ENCODE results near the gene AP5B1. TPM values are rescaled to one million over a fixed set of nuclear protein-coding genes. Genes with fewer than 3 reads are reported as not detected.

The AP5B1 gene
- total and polyA plus RNA-seq, 2 experiments from 2014 or later: 3.1 to 16.1 TPM

GRCh38 chr11:65798882-65799281, 18.1 kb upstream of the AP5B1 start:
- Histone ChIP-seq H3K27ac (ENCODE audit: low read depth) (no peak overlapping the region), H3K4me2 (no peak overlapping the region), H3K4me3 (no peak overlapping the region), H4K20me1 (replicated peaks; ENCODE audit: insufficient read depth) (no peaks in the 10 kb centered on the region), H3K9me2 (ENCODE audit: insufficient read depth) (no peaks in the 10 kb centered on the region), H3F3A (replicated peaks; ENCODE audit: low read depth) (0 out of 2 replicates have a peak, but pooled peaks cover 4% of the 10 kb centered on the region), H3K36me3 (ENCODE audit: insufficient read depth) (no peaks in the 10 kb centered on the region), H3K27me3 (ENCODE audit: insufficient read depth) (no peaks in the 10 kb centered on the region), H3K79me2 (replicated peaks; ENCODE audit: insufficient read depth) (no peaks in the 10 kb centered on the region), H2AFZ (peak overlapping the region; percentile 92), H3K4me1 (ENCODE audit: insufficient read depth) (peaks cover 7% of the 10 kb centered on the region; the same call in 1 of the 2 replicates)
- H3K9me3 Mint-ChIP-seq: no peaks in the 10 kb centered on the region
- peaks cover 6% of the 10 kb centered on the region for H3K27me3 Mint-ChIP-seq (ENCODE audit: insufficient read depth, low read depth, poor library complexity)
- no peaks in the 10 kb centered on the region for H3K36me3 Mint-ChIP-seq (ENCODE audit: low read depth)
- no peak for ATAC-seq
- H3K27ac Mint-ChIP-seq: no peak overlapping the region
- DNase-seq (ENCODE audit: low spot score): no peak
- peaks cover 30% of the 10 kb centered on the region for H3K4me1 Mint-ChIP-seq
- no peak overlapping the region for H3K4me3 Mint-ChIP-seq
- no peak for TF ChIP-seq ZNF462 (CRISPR knock-in tag; IDR thresholded peaks at IDR 0.05)
- no peak for TF ChIP-seq JUNB (IDR thresholded peaks at IDR 0.05; ENCODE audit: unreplicated experiment)
- no peak for TF ChIP-seq ZNF114 (CRISPR knock-in tag; IDR thresholded peaks at IDR 0.05)
- TF ChIP-seq EZH2phosphoT487 (IDR thresholded peaks at IDR 0.05; ENCODE audit: unreplicated experiment): no peak
- no peak for TF ChIP-seq STAT1 (IDR thresholded peaks at IDR 0.05; ENCODE audit: unreplicated experiment)
- no peak for TF ChIP-seq CTCF (conservative IDR thresholded peaks at IDR 0.05; ENCODE audit: low read depth in 2 of 2)
- TF ChIP-seq REST (IDR thresholded peaks at IDR 0.05; ENCODE audit: unreplicated experiment): no peak
- TF ChIP-seq ETS1 (IDR thresholded peaks at IDR 0.05): no peak
- TF ChIP-seq NANOG (IDR thresholded peaks at IDR 0.05; ENCODE audit: borderline replicate concordance): no peak
- TF ChIP-seq EZH2 (IDR thresholded peaks at IDR 0.05; ENCODE audit: low read depth, unreplicated experiment): no peak
- no peak for TF ChIP-seq POLR2AphosphoS5 (IDR thresholded peaks at IDR 0.05; ENCODE audit: low read depth)
- no peak for TF ChIP-seq ZNF331 (CRISPR knock-in tag; IDR thresholded peaks at IDR 0.05; ENCODE audit: low read depth)
- no peak for TF ChIP-seq CREB1 (CRISPR knock-in tag; IDR thresholded peaks at IDR 0.05; ENCODE audit: low read depth)

Data from GM23338 (cell line).